ENCODE measurements around the gene DDX24. TPM values are rescaled to one million over a fixed set of nuclear protein-coding genes. Genes with fewer than 3 reads are reported as not detected.
"Not testable (repeated sequence)": the region's sequence is repeated elsewhere in the genome, so short reads cannot be mapped to it uniquely, and the experiment has no call there.

Gene DDX24
- total and polyA plus RNA-seq, 12 donors, result 221 to 616 (median 337) TPM

DNA sequence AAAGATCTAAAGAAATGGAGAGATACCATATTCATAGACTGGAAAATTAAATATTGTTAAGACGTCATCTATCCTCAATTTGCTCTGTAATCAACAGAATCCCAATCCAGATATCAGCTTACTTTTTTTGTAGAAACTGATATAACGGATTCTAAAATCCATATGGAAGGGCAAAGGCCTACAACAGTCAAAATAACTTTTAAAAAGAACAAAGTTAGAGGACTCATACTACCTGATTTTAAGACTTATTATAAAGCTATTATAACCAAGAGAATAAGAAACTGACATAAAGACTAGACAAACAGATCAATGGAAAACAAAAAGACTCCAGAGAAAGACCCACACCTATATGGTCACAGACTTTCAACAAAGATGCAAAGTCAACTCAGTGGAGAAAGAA lies 6.0 kb downstream of the DDX24 start:
- intact Hi-C loops (cut with DNase I), result loop anchor here in 1 of 2 donors (10.0 kb wide), 1 partner anchor 50 kb away; the partner anchor contains the start of gene IFI27L2
- Histone ChIP-seq H3K9me3 (replicated peaks in 1 of 3) (peaks cover 0 to 18% (median 18%) of the 10 kb centered on the region in 3 donors), H3K27ac (no peak overlapping the region), H3K4me1 (replicated peaks in 1 of 2) (peaks cover 40 to 44% of the 10 kb centered on the region in 2 donors), H3K36me3 (replicated peaks in 1 of 2) (peaks cover 0 to 5% of the 10 kb centered on the region in 2 donors), H3K27me3 (no peaks in the 10 kb centered on the region), H3K4me3 (no peak overlapping the region)
- WGBS, 4 donors, result 93 to 97% (median 95%) methylated on average over 2 of the region's 2 CpGs
- DNase-seq, result no peak
- TF ChIP-seq POLR2A (IDR thresholded peaks at IDR 0.05), result no peak
- TF ChIP-seq, protein P1, sequence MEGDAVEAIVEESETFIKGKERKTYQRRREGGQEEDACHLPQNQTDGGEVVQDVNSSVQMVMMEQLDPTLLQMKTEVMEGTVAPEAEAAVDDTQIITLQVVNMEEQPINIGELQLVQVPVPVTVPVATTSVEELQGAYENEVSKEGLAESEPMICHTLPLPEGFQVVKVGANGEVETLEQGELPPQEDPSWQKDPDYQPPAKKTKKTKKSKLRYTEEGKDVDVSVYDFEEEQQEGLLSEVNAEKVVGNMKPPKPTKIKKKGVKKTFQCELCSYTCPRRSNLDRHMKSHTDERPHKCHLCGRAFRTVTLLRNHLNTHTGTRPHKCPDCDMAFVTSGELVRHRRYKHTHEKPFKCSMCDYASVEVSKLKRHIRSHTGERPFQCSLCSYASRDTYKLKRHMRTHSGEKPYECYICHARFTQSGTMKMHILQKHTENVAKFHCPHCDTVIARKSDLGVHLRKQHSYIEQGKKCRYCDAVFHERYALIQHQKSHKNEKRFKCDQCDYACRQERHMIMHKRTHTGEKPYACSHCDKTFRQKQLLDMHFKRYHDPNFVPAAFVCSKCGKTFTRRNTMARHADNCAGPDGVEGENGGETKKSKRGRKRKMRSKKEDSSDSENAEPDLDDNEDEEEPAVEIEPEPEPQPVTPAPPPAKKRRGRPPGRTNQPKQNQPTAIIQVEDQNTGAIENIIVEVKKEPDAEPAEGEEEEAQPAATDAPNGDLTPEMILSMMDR (IDR thresholded peaks at IDR 0.05), result no peak

DNA sequence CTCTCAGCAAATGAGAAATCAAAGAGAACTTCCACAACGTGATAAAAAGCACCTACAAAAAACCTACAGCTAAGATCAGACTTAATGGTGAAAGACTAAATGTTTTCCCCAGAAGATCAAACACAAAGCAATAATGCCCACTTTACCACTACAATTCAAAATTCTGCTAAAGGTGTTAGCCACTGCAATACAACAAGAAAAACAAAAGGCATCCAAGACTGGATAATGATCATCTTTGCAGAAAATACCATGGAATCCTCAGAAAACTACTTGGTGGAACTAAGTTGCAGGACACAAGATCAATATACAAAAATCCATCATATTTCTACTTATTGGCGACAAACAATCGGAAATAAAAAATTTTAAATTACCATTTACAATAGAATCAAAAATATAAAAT lies 6.5 kb downstream of the DDX24 start:
- Histone ChIP-seq H3K4me3 (no peak overlapping the region), H3K9me3 (replicated peaks in 1 of 3) (peaks cover 0 to 22% (median 18%) of the 10 kb centered on the region in 3 donors), H3K27me3 (no peaks in the 10 kb centered on the region), H3K36me3 (replicated peaks in 1 of 2) (peaks cover 0 to 5% of the 10 kb centered on the region in 2 donors), H3K4me1 (replicated peaks in 1 of 2) (peaks cover 36 to 43% of the 10 kb centered on the region in 2 donors), H3K27ac (no peak overlapping the region)
- TF ChIP-seq, protein P1 (IDR thresholded peaks at IDR 0.05), result no peak
- no peak for TF ChIP-seq POLR2A (IDR thresholded peaks at IDR 0.05)
- 84 to 88% (median 88%) methylated on average over 3 of the region's 3 CpGs for WGBS, 4 donors
- DNase-seq, result no peak
- intact Hi-C loops (cut with DNase I), result loop anchor here in 1 of 2 donors (10.0 kb wide), 1 partner anchor 50 kb away; the partner anchor contains the start of gene IFI27L2

DNA sequence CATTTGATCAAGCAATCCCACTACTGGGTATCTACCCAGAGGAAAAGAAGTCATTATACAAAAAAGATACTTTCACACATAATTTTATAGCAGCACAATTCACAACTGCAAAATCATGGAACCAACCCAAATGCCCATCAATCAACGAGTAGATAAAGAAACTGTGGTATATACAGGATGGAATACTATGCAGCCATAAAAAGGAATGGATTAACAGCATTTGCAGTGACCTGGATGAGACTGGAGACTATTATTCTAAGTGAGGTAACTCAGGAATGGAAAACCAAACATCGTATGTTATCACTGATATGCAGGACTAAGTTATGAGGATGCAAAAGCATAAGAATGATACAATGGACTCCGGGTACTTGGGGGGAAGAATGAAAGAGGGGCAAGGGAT lies 8.9 kb downstream of the DDX24 start:
- Histone ChIP-seq H3K9me3 (replicated peaks in 1 of 3) (peaks cover 0 to 32% (median 18%) of the 10 kb centered on the region in 3 donors), H3K4me1 (replicated peaks in 1 of 2) (peaks cover 12 to 21% of the 10 kb centered on the region in 2 donors)
- not testable (repeated sequence) for H3K36me3 ChIP-seq (replicated peaks in 1 of 2); H3K27me3 ChIP-seq; H3K4me3 ChIP-seq; H3K27ac ChIP-seq; DNase-seq
- intact Hi-C loops (cut with DNase I), result loop anchor here in 1 of 2 donors (10.0 kb wide), 1 partner anchor 53 kb away; the partner anchor contains the start of gene IFI27L2
- WGBS, 4 donors, result 91 to 95% (median 93%) methylated on average over 3 of the region's 3 CpGs

DNA sequence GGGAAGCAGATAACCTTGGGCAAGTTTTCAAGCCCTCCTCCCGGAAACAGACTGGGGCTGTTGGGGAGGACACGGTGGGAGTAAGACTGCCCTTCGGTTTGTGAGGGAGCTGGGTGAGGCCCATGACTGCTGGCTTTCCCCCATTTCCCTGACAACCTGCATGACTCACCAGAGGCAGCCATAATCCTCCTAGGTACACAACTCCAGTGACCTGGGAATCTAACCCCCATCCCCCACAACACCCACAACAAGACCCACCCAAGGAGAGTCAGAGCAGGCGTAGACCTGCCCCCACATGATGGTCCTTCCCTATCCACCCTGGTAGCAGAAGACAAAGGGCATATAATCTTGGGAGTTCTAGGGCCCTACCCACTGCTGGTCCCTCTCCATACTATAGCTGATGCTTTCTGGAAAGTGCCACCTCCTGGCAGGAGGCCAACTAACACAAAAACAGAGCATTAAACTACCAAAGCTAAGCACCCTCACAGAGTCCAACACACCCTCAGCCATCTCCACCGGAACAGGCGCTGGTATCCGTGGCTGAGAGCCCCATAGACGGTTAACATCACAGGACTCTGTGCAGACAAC lies 14.8 kb downstream of the DDX24 start:
- DNase-seq, result peak in 3 of 7 donors; percentile 41 to 46 (median 46)
- intact Hi-C loops (cut with DNase I), result no loop called here
- no peak overlapping the region for H3K4me3 ChIP-seq
- TF ChIP-seq POLR2A (IDR thresholded peaks at IDR 0.05), result no peak
- TF ChIP-seq, protein P1 (IDR thresholded peaks at IDR 0.05), result no peak
- peak overlapping the region in 3 of 5 donors; percentile 35 to 65 (median 54) for H3K27ac ChIP-seq
- H3K27me3 ChIP-seq, result no peaks in the 10 kb centered on the region
- peaks cover 31 to 46% of the 10 kb centered on the region in 2 donors for H3K4me1 ChIP-seq (replicated peaks in 1 of 2)
- WGBS, 4 donors, result 66 to 75% (median 67%) methylated on average over 7 to 8 of the region's 8 CpGs
- peaks cover 0 to 23% (median 0%) of the 10 kb centered on the region in 3 donors for H3K9me3 ChIP-seq (replicated peaks in 1 of 3)
- peaks cover 0 to 23% of the 10 kb centered on the region in 2 donors for H3K36me3 ChIP-seq (replicated peaks in 1 of 2)

All from adrenal gland (tissue), 12 donors.